Fibroblast of lung (primary cell): ENCODE measurements around the gene PIP5K1C. TPM values are rescaled to one million over a fixed set of nuclear protein-coding genes. Genes with fewer than 3 reads are reported as not detected.
"Not testable (repeated sequence)": the region's sequence is repeated elsewhere in the genome, so short reads cannot be mapped to it uniquely, and the experiment has no call there.

ENCODE experiments used
- DNase-seq, 2 donors: peaks; one replicate each; pipeline versions ENCODE4 v3.0.0 to v3.0.0-alpha.2; 2010; ENCODE audit warnings: low read depth in 2 of 2
- H2AFZ ChIP-seq: 2 replicates; pipeline ENCODE4 v1.5.1; 2012; ENCODE audit warnings: low read length, control low read depth, inconsistent platforms
- H3K27ac ChIP-seq: 2 replicates; pipeline ENCODE4 v1.5.1; 2011; ENCODE audit warnings: low read length, control low read depth; ENCODE audit not compliant: insufficient read depth
- H3K27me3 ChIP-seq: 2 replicates; pipeline ENCODE4 v1.5.1; 2011; ENCODE audit warnings: mild to moderate bottlenecking, low read length; ENCODE audit not compliant: control insufficient read depth, insufficient read depth
- H3K36me3 ChIP-seq: 2 replicates; pipeline ENCODE4 v1.5.1; 2011; ENCODE audit warnings: low read length; ENCODE audit not compliant: control insufficient read depth, insufficient read depth
- H3K4me1 ChIP-seq: 2 replicates; pipeline ENCODE4 v1.5.1; 2011; ENCODE audit warnings: low read length; ENCODE audit not compliant: control insufficient read depth, insufficient read depth; ENCODE audit errors: extremely low read depth
- H3K4me2 ChIP-seq: 2 replicates; pipeline ENCODE4 v1.5.1; 2011; ENCODE audit warnings: low read length, control low read depth; ENCODE audit not compliant: insufficient read depth; ENCODE audit errors: extremely low read depth
- H3K4me3 ChIP-seq, 4 experiments: fragments of 200-600 bp in 1 of 4; sonication (generic) in 1 of 4; replicated peaks in 1 of 4; 2 replicates each; pipeline ENCODE4 v1.5.1; 2011 to 2016; ENCODE audit warnings: low read length in 4 of 4, low read depth in 3 of 4, mild to moderate bottlenecking in 3 of 4, control low read depth in 2 of 4, inconsistent platforms in 1 of 4, mixed read lengths in 1 of 4; ENCODE audit not compliant: insufficient read depth in 1 of 4; ENCODE audit errors: control extremely low read depth in 1 of 4
- H3K79me2 ChIP-seq: 2 replicates; pipeline ENCODE4 v1.5.1; 2012; ENCODE audit warnings: mild to moderate bottlenecking, low read length, inconsistent platforms; ENCODE audit not compliant: control insufficient read depth, insufficient read depth
- H3K9ac ChIP-seq: 2 replicates; pipeline ENCODE4 v1.5.1; 2011; ENCODE audit warnings: mild to moderate bottlenecking, low read length, control low read depth; ENCODE audit not compliant: insufficient read depth
- H3K9me3 ChIP-seq: 2 replicates; pipeline ENCODE4 v1.5.1; 2012; ENCODE audit warnings: low read depth, low read length; ENCODE audit not compliant: control insufficient read depth, insufficient read depth
- H4K20me1 ChIP-seq: 2 replicates; pipeline ENCODE4 v1.5.1; 2011; ENCODE audit warnings: low read length; ENCODE audit not compliant: control insufficient read depth, insufficient read depth; ENCODE audit errors: extremely low read depth
- EZH2 ChIP-seq: IDR thresholded peaks from 2 replicates; pipeline ENCODE4 v1.5.1; 2012; ENCODE audit warnings: low read length, control low read depth, mild to moderate bottlenecking; ENCODE audit errors: missing control alignments
- polyA plus RNA-seq, 2 donors: library from polyadenylated mRNA; depleted of rRNA in 1 of 2; stranded (reverse) in 1 of 2; unstranded in 1 of 2; fragments of >200 nt; gene quantifications; 2 replicates each; pipeline ENCODE4 v1.2.1, GENCODE V29; 2011 to 2012; ENCODE audit warnings: missing spikeins in 1 of 2
- total RNA-seq: library from RNA; depleted of rRNA; stranded (reverse); fragments of >200 nt; gene quantifications from 2 replicates; pipeline ENCODE4 v1.2.1, GENCODE V29; 2014
- TF ChIP-seq, protein P1 (sequence below), 2 donors: IDR thresholded peaks in 1 of 2; conservative IDR thresholded peaks in 1 of 2; 1 replicate in 1 of 2; 2 replicates in 1 of 2; pipeline ENCODE4 v1.5.1; 2011 to 2012; ENCODE audit warnings: low read length in 2 of 2, control low read depth in 1 of 2, inconsistent platforms in 1 of 2, low read depth in 1 of 2, mild to moderate bottlenecking in 1 of 2

Gene PIP5K1C
- total and polyA plus RNA-seq, 2 donors (not counting 1 experiment from before 2014, with no cell fraction given): 8.7 to 16.7 TPM

DNA sequence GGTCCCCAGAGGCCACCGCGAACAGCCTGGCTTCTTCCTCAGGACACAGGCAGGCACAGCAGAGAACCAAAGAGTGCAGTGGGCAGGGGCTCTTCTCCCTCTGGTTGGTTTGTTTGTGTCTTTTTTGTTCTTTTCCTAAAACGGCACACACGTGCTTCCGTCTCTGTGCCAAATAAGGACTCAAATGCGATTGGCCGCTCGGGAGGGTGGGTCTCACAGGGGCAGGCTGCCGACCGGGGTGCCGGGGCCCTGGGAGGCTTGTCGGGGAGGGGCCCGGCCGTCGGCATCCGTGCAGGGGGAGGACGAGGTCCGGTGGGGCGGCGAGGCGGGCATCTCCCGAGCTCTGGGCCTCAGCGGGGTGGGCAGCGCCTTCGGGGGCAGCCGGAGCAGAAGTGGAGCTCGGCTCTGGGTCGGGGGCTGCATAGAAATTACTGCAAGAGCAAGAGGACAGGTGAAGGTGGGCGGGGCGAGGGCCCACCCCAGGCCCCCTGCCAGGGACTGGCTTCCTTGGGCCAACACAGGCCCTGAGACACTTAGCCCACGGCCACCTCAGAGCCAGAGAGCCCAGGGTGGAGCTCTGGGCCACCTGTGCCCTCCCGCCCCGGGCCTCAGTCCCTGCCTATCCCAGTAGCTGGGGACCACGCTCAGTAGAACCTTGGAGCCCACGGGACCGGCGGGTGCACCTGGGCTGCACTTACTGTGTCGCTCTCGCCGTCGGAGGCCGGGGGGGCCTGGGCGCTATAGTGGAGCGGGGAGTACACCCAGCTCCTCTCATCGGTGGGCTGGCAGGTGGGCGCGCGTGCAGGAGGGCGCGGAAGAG is 67.3 kb downstream of the PIP5K1C start:
- no peaks in the 10 kb centered on the region for H3K79me2 ChIP-seq
- H2AFZ ChIP-seq: no peak overlapping the region
- no peaks in the 10 kb centered on the region for H3K27me3 ChIP-seq
- no peak overlapping the region for H3K27ac ChIP-seq
- no peaks in the 10 kb centered on the region for H4K20me1 ChIP-seq
- H3K36me3 ChIP-seq: peaks cover 6% of the 10 kb centered on the region
- H3K9me3 ChIP-seq: no peaks in the 10 kb centered on the region
- TF ChIP-seq, protein P1, sequence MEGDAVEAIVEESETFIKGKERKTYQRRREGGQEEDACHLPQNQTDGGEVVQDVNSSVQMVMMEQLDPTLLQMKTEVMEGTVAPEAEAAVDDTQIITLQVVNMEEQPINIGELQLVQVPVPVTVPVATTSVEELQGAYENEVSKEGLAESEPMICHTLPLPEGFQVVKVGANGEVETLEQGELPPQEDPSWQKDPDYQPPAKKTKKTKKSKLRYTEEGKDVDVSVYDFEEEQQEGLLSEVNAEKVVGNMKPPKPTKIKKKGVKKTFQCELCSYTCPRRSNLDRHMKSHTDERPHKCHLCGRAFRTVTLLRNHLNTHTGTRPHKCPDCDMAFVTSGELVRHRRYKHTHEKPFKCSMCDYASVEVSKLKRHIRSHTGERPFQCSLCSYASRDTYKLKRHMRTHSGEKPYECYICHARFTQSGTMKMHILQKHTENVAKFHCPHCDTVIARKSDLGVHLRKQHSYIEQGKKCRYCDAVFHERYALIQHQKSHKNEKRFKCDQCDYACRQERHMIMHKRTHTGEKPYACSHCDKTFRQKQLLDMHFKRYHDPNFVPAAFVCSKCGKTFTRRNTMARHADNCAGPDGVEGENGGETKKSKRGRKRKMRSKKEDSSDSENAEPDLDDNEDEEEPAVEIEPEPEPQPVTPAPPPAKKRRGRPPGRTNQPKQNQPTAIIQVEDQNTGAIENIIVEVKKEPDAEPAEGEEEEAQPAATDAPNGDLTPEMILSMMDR (conservative IDR thresholded peaks at IDR 0.05 in 1 of 2, IDR thresholded peaks at IDR 0.05 in 1 of 2; ENCODE audit: low read depth in 1 of 2, low read length in 2 of 2): no peak
- no peak for TF ChIP-seq EZH2
- H3K4me2 ChIP-seq: no peak overlapping the region
- no peak overlapping the region for H3K4me3 ChIP-seq
- H3K9ac ChIP-seq: no peak overlapping the region
- DNase-seq: no peak
- H3K4me1 ChIP-seq: no peaks in the 10 kb centered on the region

DNA sequence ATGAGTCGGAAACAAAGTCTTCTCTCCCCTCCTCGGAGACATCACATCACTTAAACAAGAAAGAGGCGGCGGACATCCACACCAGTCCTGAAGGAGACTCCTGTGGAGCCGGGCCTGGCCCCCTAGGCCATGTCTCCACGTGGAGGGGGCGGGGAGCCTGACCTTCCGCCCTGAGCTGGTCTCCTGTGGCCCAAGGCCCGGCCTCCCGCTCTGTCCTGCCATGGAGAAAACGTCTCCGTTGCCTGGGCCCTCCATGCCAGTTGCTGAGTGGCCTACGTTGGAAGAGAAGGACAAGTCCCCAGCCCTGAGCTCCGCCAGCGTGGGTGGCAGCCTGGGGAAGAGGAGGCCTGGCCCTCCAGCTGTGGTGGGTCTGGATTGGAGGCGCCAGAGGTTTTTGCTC is 68.2 kb downstream of the PIP5K1C start:
- no peak overlapping the region for H3K27ac ChIP-seq
- no peak for TF ChIP-seq EZH2
- TF ChIP-seq, protein P1 (conservative IDR thresholded peaks at IDR 0.05 in 1 of 2, IDR thresholded peaks at IDR 0.05 in 1 of 2; ENCODE audit: low read depth in 1 of 2, low read length in 2 of 2): no peak
- no peaks in the 10 kb centered on the region for H3K27me3 ChIP-seq
- H2AFZ ChIP-seq: no peak overlapping the region
- no peaks in the 10 kb centered on the region for H3K79me2 ChIP-seq
- no peak overlapping the region for H3K4me3 ChIP-seq
- H3K9me3 ChIP-seq: no peaks in the 10 kb centered on the region
- peaks cover 6% of the 10 kb centered on the region for H3K36me3 ChIP-seq
- no peaks in the 10 kb centered on the region for H3K4me1 ChIP-seq
- no peaks in the 10 kb centered on the region for H4K20me1 ChIP-seq
- no peak for DNase-seq
- H3K9ac ChIP-seq: no peak overlapping the region
- no peak overlapping the region for H3K4me2 ChIP-seq

DNA sequence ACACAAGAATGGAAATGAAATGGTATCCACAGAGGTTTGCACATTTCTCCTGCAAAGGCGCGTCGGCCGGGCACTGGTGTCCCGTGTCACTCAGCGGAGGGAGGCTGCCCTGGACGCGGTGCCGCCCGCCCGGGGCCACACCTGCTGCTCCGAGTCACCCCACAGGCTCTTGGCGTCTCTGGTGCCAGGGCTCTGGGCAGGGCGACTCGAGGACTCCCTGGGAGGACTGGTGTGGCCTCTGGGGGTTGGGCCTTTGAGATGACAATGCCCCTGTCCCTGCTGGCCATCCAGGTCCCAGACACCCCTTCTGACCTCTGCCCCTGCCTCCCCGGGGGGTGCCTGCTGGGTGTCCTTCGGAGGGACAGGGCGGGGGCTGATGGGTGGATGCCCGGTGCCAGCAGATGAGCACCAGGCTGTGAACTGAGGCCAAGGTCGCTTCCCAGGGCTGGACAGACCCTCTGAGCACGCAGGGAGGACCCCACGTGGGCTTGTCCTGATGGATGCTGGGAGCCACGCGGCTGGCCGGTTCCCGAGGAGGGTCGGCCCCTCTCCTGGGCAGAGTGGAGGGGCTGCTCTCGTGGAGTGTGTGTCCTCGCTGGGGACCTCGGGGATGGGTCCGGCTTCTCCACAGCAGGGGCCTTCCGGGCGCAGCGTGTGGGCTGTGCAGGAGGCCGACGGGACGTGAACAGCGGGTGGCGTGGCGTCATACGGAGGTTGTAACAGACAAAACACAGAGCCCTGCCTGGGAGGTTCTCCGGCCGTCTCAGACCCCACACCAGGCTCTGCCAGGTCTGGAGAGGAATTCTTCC is 69.0 kb downstream of the PIP5K1C start:
- Histone ChIP-seq H3K36me3 (peaks cover 6% of the 10 kb centered on the region), H3K27ac (no peak overlapping the region), H3K4me3 (no peak overlapping the region), H4K20me1 (no peaks in the 10 kb centered on the region), H3K27me3 (no peaks in the 10 kb centered on the region), H3K79me2 (peaks cover 3% of the 10 kb centered on the region), H3K4me1 (no peaks in the 10 kb centered on the region), H3K9ac (no peak overlapping the region), H3K4me2 (no peak overlapping the region), H3K9me3 (no peaks in the 10 kb centered on the region), H2AFZ (no peak overlapping the region)
- TF ChIP-seq, protein P1 (conservative IDR thresholded peaks at IDR 0.05 in 1 of 2, IDR thresholded peaks at IDR 0.05 in 1 of 2; ENCODE audit: low read depth in 1 of 2, low read length in 2 of 2): no peak
- no peak for TF ChIP-seq EZH2
- DNase-seq: no peak

DNA sequence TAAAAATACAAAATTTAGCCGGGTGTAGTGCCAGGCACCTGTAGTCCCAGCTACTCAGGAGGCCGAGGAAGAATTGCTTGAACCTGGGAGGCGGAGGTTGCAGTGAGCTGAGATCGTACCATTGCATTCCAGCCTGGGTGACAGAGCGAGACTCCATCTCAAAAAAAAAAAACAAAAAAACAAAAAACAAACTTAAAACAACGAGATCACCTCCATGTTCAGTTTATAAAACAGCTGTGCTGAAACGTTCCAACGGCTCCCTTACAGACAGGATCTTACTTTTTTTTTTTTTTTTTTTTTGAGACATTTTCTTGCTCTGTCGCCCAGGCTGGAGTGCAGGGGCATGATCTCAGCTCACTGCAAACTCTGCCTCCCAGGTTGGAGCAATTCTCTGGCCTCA is 71.5 kb downstream of the PIP5K1C start:
- not testable (repeated sequence) for H2AFZ ChIP-seq, H3K4me2 ChIP-seq, DNase-seq, H3K4me3 ChIP-seq, H3K9me3 ChIP-seq, H3K4me1 ChIP-seq, H3K27ac ChIP-seq, H3K36me3 ChIP-seq, H3K9ac ChIP-seq, H3K27me3 ChIP-seq, H4K20me1 ChIP-seq
- peaks cover 26% of the 10 kb centered on the region for H3K79me2 ChIP-seq
